ENCODE data around the gene GRIA1. TPM values are rescaled to one million over a fixed set of nuclear protein-coding genes. Genes with fewer than 3 reads are reported as not detected.

The GRIA1 gene
- total and polyA plus RNA-seq, 2 of the 13 experiments (the other 11 are each of a cell fraction or from before 2014, with no cell fraction given) = not detected

DNA sequence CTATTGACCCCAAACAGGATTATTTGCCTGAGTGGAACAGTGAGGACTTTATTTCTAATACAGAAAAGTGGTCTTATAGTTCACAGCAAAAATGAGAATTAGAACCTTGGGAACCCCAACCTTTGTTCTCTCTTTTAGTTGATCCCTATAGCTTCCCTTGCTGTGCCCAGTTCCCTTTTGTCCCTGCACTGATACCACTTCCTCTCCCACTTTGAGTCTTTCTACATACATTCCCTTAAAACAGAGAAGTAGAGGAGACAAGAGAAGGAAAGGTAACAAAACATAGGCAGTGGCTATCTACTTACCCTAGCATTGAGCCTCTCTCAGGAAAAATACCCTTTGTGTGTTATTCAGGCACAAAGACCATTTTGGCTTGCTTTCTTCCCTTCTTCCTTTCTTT, 301.8 kb downstream of the GRIA1 start:
- ChIA-PET CTCF (ENCODE audit: low intra/inter-chr PET ratio, low total read pairs) (no interaction called here), POLR2A (no interaction called here)
- Histone ChIP-seq H4K20me1 (ENCODE audit: insufficient read depth, low read length) (no peaks in the 10 kb centered on the region), H3K36me3 (replicated peaks in 1 of 2; ENCODE audit: control insufficient read depth in 1 of 2, insufficient read depth in 2 of 2, low read length in 2 of 2) (no peaks in the 10 kb centered on the region), H3K79me2 (ENCODE audit: insufficient read depth, low read length) (no peaks in the 10 kb centered on the region), H3K9ac (ENCODE audit: insufficient read depth, low read depth, low read length) (no peak overlapping the region), H3K27ac (ENCODE audit: extremely low read length, insufficient read depth, low read length) (no peak overlapping the region), H3K27me3 (ENCODE audit: control insufficient read depth in 1 of 2, insufficient read depth in 2 of 2, low read length in 2 of 2) (no peaks in the 10 kb centered on the region), H3K4me1 (ENCODE audit: insufficient read depth, low read length) (no peaks in the 10 kb centered on the region), H3K9me3 (ENCODE audit: low read length) (no peaks in the 10 kb centered on the region), H3K4me3 (replicated peaks in 1 of 3; ENCODE audit: insufficient read depth in 1 of 3, low read depth in 2 of 3, low read length in 3 of 3) (no peak overlapping the region), H2AFZ (ENCODE audit: low read length) (no peak overlapping the region), H3K4me2 (ENCODE audit: low read depth, low read length) (no peak overlapping the region)
- FAIRE-seq (no peak), DNase-seq (ENCODE audit: low spot score) (no peak), ATAC-seq (no peak)
- intact Hi-C loops (cut with micrococcal nuclease; ENCODE audit: unreplicated experiment) (no loop called here), in situ Hi-C loops (cut with HindIII; ENCODE audit: extremely low pct_ligation_motif_present, low pct_unique_long_range_greater_than_20kb) (no loop called here)
- no peak for TF ChIP-seq SIN3B (IDR thresholded peaks at IDR 0.05; ENCODE audit: low read length)
- TF ChIP-seq, protein P1, sequence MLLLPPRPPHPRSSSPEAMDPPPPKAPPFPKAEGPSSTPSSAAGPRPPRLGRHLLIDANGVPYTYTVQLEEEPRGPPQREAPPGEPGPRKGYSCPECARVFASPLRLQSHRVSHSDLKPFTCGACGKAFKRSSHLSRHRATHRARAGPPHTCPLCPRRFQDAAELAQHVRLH (CRISPR knock-in tag; IDR thresholded peaks at IDR 0.05; ENCODE audit: borderline replicate concordance, low read depth) = no peak
- BruUV-seq (replicated peaks) = no TSS peak

DNA sequence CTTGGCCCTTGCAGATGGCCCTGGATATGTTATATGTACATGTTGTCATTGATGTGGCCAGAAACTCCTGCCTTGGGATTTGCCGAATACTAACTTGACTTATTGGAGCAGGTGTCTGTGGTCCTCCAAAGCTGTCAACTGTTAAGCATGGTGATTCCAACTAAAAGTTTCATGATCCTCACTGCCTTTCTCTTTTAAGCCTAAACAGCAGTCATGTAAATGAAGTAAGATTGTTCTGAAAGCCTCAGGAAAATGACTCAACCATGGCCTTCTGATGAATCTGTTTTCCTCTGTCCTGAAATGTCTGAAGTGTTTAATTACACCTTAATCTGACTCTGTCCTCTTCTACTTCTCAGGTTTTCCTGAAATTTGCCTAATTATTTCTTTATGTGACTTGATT, 303.2 kb downstream of the GRIA1 start:
- ChIA-PET CTCF (ENCODE audit: low intra/inter-chr PET ratio, low total read pairs) (no interaction called here), POLR2A (no interaction called here)
- Histone ChIP-seq H3K79me2 (ENCODE audit: insufficient read depth, low read length) (no peaks in the 10 kb centered on the region), H3K36me3 (replicated peaks in 1 of 2; ENCODE audit: control insufficient read depth in 1 of 2, insufficient read depth in 2 of 2, low read length in 2 of 2) (no peaks in the 10 kb centered on the region), H3K4me3 (replicated peaks in 1 of 3; ENCODE audit: insufficient read depth in 1 of 3, low read depth in 2 of 3, low read length in 3 of 3) (no peak overlapping the region), H2AFZ (ENCODE audit: low read length) (no peak overlapping the region), H3K27me3 (ENCODE audit: control insufficient read depth in 1 of 2, insufficient read depth in 2 of 2, low read length in 2 of 2) (no peaks in the 10 kb centered on the region), H3K4me2 (ENCODE audit: low read depth, low read length) (no peak overlapping the region), H3K9me3 (ENCODE audit: low read length) (no peaks in the 10 kb centered on the region), H3K27ac (ENCODE audit: extremely low read length, insufficient read depth, low read length) (no peak overlapping the region), H3K9ac (ENCODE audit: insufficient read depth, low read depth, low read length) (no peak overlapping the region), H3K4me1 (ENCODE audit: insufficient read depth, low read length) (no peaks in the 10 kb centered on the region), H4K20me1 (ENCODE audit: insufficient read depth, low read length) (no peaks in the 10 kb centered on the region)
- 43% methylated on average over 1 of the region's 1 CpG for WGBS (ENCODE audit: low lambda C conversion rate)
- intact Hi-C loops (cut with micrococcal nuclease; ENCODE audit: unreplicated experiment) (no loop called here), in situ Hi-C loops (cut with HindIII; ENCODE audit: extremely low pct_ligation_motif_present, low pct_unique_long_range_greater_than_20kb) (no loop called here)
- FAIRE-seq = no peak
- no TSS peak for BruUV-seq (replicated peaks)
- no peak for DNase-seq (ENCODE audit: low spot score)
- ATAC-seq = no peak
- no peak for TF ChIP-seq POLR2AphosphoS5 (IDR thresholded peaks at IDR 0.05; ENCODE audit: low read depth, low read length)
- no peak for TF ChIP-seq MAF1 (CRISPR knock-in tag; IDR thresholded peaks at IDR 0.05; ENCODE audit: borderline replicate concordance)
- no peak for TF ChIP-seq ZNF335 (CRISPR knock-in tag; IDR thresholded peaks at IDR 0.05)
- TF ChIP-seq, protein P2, sequence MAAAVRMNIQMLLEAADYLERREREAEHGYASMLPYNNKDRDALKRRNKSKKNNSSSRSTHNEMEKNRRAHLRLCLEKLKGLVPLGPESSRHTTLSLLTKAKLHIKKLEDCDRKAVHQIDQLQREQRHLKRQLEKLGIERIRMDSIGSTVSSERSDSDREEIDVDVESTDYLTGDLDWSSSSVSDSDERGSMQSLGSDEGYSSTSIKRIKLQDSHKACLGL (CRISPR knock-in tag; IDR thresholded peaks at IDR 0.05) = no peak
- no peak for TF ChIP-seq ZNF484 (CRISPR knock-in tag; IDR thresholded peaks at IDR 0.05; ENCODE audit: borderline replicate concordance, low read depth)
- TF ChIP-seq, protein P3, sequence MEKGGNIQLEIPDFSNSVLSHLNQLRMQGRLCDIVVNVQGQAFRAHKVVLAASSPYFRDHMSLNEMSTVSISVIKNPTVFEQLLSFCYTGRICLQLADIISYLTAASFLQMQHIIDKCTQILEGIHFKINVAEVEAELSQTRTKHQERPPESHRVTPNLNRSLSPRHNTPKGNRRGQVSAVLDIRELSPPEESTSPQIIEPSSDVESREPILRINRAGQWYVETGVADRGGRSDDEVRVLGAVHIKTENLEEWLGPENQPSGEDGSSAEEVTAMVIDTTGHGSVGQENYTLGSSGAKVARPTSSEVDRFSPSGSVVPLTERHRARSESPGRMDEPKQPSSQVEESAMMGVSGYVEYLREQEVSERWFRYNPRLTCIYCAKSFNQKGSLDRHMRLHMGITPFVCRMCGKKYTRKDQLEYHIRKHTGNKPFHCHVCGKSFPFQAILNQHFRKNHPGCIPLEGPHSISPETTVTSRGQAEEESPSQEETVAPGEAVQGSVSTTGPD (CRISPR knock-in tag; IDR thresholded peaks at IDR 0.05) = no peak
- no peak for TF ChIP-seq ATF7 (IDR thresholded peaks at IDR 0.05)
- no peak for TF ChIP-seq ATF7 (CRISPR knock-in tag; IDR thresholded peaks at IDR 0.05)
- TF ChIP-seq, protein P4, sequence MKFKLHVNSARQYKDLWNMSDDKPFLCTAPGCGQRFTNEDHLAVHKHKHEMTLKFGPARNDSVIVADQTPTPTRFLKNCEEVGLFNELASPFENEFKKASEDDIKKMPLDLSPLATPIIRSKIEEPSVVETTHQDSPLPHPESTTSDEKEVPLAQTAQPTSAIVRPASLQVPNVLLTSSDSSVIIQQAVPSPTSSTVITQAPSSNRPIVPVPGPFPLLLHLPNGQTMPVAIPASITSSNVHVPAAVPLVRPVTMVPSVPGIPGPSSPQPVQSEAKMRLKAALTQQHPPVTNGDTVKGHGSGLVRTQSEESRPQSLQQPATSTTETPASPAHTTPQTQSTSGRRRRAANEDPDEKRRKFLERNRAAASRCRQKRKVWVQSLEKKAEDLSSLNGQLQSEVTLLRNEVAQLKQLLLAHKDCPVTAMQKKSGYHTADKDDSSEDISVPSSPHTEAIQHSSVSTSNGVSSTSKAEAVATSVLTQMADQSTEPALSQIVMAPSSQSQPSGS (CRISPR knock-in tag; IDR thresholded peaks at IDR 0.05) = no peak
- TF ChIP-seq KLF12 (CRISPR knock-in tag; IDR thresholded peaks at IDR 0.05; ENCODE audit: borderline replicate concordance) = no peak
- TF ChIP-seq, protein P5, sequence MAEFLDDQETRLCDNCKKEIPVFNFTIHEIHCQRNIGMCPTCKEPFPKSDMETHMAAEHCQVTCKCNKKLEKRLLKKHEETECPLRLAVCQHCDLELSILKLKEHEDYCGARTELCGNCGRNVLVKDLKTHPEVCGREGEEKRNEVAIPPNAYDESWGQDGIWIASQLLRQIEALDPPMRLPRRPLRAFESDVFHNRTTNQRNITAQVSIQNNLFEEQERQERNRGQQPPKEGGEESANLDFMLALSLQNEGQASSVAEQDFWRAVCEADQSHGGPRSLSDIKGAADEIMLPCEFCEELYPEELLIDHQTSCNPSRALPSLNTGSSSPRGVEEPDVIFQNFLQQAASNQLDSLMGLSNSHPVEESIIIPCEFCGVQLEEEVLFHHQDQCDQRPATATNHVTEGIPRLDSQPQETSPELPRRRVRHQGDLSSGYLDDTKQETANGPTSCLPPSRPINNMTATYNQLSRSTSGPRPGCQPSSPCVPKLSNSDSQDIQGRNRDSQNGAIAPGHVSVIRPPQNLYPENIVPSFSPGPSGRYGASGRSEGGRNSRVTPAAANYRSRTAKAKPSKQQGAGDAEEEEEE (CRISPR knock-in tag; IDR thresholded peaks at IDR 0.05; ENCODE audit: borderline replicate concordance) = no peak
- no peak for TF ChIP-seq ZNF282 (IDR thresholded peaks at IDR 0.05; ENCODE audit: partially characterized antibody)
